Colon (tissue), 2 donors: ENCODE measurements around the gene AKAP11.
"Not testable (repeated sequence)": the region's sequence is repeated elsewhere in the genome, so short reads cannot be mapped to it uniquely, and the experiment has no call there.

Experiments used
- FAIRE-seq: peaks from 2 replicates; lab custom pipeline; 2012; peaks lifted over from hg19 to GRCh38; lab: Jason Lieb, UNC
- donor health status: control.
- donor health status: control.

AKAP11 gene, protein sequence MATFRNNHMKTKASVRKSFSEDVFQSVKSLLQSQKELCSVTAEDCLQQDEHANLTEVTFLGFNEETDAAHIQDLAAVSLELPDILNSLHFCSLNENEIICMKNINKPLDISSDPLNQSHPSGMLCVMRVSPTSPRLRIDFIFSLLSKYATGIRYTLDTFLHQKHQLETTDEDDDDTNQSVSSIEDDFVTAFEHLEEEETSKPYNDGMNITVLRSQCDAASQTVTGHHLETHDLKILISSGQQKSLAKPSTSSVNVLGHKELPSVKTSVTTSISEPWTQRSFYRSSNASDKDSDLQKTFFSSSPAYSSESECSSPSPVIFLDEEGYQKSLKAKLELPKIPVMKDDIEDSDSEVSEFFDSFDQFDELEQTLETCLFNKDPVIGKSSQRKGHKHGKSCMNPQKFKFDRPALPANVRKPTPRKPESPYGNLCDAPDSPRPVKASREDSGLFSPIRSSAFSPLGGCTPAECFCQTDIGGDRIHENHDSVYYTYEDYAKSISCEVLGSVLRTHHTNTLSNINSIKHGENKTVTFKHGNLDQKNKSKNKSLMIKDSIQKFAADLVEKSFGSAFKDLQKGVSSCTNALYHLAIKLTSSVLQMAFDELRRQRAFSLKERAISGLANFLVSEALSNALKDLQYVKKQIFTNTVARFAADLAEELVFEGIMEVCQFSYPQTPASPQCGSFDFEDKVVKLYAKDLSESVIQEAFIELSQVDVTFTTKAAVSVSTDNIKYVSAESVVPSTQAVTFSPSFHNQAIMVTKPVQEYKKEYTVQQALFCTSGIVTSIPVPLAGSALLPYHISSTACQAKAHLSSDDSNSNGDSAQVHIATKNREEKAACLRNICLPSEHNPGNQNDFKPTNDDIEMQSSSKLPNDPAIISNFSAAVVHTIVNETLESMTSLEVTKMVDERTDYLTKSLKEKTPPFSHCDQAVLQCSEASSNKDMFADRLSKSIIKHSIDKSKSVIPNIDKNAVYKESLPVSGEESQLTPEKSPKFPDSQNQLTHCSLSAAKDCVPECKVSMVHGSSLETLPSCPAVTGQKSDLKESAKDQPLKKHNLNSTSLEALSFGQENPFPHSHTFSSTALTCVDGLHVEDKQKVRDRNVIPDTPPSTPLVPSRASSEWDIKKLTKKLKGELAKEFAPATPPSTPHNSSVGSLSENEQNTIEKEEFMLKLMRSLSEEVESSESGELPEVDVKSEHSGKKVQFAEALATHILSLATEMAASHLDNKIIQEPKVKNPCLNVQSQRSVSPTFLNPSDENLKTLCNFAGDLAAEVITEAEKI (N-terminal part only)

DNA sequence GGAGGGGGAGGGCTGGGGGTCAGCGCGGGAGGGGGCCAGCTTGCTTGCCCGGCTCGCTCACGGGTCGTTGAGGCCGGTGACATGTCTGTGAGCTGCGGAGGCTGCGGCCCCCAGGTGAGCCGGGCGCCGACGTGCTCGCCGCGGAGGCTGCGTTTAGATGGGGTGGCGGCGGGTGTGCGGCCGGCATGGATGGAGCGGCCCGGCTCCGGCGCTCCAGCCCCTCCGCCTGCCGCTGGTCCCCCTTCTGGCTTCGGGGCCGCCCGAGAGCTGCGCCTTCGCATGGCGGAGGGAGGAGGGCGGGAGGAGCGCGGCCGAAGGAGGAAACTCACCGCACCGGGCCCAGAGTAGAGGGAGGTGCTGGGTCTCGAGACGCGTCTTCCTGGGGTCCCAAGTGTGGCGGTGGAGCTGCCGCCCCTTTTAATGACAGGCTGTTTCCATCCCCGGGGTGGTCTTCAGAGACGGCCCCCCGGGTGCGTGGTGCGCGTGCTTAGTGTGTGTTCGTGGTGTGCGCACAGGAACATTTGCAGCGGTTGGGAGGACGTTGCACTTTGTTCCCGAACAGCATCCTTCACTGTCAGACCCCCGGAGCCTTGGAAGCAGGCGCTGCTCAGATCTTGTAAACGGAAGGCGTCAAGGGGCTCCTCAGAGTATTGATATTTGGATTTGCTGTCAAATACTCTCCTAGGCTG lies at the start of gene AKAP11:
Gene AKAP11, plus strand, starts transcription at position 38 of the 689 bp plus-strand sequence. CDS start 14,197 bp downstream, outside the sequence.
- FAIRE-seq: no peak

DNA sequence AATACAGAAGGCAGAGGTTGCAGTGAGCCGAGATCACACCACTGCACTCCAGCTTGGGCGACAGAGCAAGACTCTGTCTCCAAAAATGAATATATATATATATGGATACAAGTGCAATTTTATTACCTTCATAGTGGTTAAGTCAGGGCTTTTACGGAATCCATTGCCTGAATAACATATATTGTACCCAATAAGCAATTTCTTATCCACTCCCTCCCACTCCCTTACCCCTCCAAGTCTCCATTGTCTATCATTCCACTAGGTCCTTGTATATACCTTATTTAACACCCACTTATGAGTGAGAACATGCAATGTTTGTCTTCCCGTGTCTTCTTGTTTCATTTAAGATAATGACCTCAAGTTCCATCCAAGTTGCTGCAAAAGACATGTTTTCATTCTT lies 48.3 kb upstream of the AKAP11 start:
- FAIRE-seq: no peak

DNA sequence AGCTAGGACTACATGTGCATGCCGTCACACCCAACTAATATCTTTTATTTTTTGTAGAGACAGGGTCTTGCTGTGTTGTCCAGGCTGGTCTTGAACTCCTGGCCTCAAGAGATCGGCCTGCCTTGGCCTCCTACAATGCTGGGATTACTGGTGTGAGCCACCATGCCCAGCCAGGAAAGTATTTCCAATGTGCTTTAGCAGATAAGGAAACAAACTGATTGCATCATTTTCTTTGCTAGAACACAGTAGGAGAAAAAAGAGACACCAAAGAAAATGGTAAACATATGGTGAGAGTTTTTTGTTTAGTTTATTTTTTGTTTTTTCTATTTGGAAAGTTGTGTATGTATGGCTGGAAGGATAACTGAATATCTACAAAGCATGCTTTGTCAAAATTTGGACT lies 46.9 kb upstream of the AKAP11 start:
- FAIRE-seq: no peak

DNA sequence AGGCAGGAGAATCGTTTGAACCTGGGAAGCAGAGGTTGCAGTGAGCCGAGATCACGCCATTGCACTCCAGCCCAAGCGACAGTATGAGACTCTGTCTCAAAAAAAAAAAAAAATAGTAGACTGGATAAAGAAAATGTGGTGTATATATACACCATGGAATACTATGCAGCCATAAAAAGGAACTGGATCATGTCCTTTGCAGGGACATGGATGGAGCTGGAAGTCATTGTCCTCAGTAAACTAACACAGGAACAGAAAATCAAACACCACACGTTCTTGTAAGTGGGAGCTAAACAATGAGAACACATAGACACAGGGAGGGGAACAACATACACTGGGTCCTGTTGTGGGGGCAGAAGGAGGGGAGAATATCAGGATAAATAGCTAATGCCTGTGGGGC lies 45.2 kb upstream of the AKAP11 start:
- FAIRE-seq: not testable (repeated sequence)

DNA sequence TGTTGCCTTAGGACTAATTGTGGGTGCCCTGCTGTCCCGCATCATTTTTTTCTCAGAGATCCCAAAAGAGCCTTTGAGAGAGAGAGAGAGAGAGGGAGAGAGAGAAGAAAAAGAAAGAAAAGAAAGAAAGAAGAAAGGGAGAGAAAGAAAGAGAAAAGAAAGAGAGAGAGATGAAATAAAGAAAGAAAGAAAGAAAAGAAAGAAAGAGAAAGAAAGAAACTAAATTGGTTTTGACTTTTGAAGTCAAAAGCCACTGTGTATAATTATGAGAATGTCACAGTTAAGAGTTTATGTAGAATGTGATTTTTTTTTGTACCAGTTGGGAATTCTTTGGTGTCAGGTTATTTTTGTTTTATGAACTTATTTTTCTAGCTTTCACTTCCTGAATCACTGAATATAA lies 43.4 kb upstream of the AKAP11 start:
- FAIRE-seq: no peak

DNA sequence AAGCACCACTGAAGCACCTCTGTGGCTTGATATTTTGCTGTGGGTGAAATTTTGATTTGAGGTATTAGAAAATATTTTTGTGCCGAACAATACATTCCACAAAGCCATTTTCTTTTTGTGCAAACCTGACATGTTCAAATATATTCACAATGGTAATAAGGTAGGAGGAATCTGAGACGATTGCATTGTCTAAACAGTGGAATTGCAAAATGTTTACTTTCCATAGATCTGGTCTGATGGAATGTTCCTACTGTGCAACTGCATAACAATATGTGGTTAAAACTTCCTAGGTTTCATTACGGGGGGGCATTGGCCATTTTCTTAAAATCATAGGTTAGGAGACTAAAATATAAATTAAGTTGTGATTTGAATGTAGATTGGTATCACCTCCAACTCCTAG lies 42.7 kb upstream of the AKAP11 start:
- no peak for FAIRE-seq

DNA sequence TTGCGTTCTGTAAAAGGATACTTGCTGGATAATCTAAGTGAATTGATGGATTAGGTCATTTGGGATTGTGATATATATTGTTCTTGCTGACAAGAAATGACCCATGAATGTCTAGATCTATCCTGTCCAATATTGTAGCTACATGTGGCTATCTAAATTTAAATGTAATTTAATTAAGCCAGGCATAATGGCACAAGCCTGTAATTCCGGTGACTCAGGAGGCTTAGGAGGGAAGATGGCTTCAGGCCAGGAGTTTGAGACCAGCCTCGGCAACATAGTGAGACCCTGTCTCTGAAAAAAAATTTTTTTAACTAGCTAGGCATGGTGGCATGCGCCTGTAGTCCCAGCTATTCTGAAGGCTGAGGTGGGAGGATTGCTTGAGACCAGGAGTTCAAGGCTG lies 39.3 kb upstream of the AKAP11 start:
- no peak for FAIRE-seq

DNA sequence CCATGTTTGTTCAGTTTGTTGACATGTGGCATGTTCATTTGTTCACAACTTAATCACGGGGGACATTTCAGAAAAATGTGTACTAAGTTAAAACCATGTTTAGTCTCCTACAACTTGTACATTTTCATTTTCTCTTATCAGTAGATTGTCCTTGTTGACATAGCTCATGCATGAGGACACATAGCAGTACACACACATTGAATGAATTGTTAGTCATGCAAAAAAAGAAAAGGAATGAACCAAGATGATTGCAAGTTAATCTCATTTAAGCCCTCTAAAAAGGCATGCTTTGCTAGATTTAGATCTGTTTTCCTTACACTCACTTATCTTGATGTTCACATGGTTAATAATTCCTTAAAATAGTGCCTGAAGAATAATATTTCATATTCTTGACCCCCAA lies 38.2 kb upstream of the AKAP11 start:
- no peak for FAIRE-seq

DNA sequence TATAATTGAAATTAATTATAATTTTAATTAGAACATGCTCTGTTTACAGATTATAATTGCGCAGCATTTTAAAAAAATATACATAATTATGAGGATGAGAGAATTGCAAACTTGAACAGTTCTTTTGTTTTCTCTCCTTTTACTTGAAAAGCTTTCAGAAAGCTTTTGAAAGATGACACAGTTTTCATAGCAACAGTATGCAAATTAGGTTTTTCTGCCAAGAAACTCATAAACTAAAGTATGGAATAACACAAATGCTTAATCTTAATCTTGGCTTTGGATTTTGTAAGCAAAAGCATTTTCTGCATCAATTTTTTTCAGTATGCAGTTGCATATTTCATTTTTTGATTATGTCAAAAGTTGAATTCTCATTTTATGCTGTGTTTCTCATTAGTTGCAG lies 32.8 kb upstream of the AKAP11 start:
- no peak for FAIRE-seq

DNA sequence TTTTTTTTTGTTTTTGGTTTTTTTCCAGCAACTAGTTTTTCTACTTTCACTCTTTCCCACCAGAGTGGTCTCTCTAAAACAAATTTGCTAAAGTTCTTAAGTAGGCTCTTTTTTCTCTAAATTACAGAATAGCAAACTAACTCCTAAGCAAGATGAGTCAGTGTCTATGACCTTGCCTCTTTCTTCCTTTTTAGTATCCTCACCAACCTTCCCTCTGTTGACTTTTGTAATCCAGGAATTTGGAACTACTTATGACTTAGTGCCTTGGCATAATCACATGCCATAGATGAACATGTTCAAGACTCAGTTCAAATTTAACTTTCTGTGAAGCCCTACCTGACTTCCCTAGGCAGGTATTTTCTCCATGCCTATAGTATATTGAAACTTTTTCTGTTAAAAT lies 32.3 kb upstream of the AKAP11 start:
- FAIRE-seq: no peak

DNA sequence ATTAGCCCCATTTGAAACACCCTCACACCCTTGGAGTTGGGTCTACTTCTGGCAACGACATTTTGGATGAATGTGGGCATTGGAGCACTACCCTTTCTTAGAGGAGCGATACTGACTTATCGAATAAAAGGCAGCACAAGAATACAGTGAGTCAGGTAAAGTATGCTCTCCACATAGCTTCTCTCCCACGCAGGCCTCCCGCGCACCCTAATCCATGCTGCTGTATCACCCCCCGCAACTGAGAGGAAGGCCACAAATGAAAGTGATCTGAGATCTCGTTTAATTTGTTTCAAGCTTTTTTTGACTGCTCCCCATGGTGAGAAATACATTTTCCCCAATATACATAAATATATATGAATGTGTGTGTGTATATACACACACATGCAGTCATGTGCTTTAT lies 25.4 kb upstream of the AKAP11 start:
- FAIRE-seq: no peak

DNA sequence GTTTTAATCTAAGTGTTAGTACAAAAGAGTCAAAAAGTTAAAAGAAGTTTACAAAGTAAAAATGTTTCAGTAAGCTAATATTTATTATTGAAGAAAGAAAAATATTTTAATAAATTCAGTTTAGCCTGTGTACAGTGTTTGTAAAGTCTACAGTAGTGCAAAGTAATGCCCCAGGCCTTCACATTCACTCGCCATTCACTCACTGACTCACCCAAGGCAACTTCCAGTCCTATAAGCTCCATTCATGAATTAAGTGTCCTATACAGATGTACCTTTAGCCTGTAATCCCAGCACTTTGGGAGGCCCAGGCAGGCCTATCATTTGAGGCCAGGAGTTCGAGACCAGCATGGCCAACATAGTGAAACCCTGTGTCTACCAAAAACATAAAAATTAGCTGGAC lies 24.1 kb upstream of the AKAP11 start:
- no peak for FAIRE-seq

DNA sequence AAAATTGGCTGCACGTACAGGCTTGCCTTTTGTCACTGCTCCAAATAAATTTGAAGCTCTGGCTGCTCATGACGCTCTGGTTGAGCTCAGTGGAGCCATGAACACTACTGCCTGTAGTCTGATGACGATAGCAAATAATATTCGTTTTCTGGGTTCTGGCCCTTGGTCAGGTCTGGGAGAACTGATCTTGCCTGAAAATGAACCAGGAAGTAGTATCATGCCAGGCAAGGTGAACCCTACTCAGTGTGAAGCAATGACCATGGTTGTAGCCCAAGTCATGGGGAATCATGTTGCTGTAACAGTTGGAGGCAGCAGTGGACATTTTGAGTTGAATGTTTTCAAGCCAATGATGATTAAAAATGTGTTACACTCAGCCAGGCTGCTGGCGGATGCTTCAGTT lies 16.1 kb upstream of the AKAP11 start:
- no peak for FAIRE-seq

DNA sequence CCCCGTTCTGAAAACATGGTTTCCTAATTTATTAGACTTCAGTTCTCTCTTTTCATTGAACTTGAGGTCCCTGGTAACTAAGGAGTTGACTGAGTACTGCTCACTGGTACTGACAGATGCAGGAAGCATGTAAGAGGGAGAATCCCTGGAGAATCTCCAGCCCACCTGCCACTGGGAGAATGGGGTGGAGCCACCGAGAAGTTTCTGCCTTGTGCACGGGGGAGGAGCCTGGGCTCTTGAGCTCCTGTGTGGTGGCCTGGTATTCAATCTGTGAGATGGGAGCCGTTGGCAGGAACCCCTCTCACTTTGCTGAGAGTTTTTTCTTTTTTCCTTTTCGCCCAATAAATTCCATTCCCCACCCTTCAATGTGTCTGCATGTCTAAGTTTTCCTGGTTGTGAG lies 13.2 kb upstream of the AKAP11 start:
- FAIRE-seq: no peak

DNA sequence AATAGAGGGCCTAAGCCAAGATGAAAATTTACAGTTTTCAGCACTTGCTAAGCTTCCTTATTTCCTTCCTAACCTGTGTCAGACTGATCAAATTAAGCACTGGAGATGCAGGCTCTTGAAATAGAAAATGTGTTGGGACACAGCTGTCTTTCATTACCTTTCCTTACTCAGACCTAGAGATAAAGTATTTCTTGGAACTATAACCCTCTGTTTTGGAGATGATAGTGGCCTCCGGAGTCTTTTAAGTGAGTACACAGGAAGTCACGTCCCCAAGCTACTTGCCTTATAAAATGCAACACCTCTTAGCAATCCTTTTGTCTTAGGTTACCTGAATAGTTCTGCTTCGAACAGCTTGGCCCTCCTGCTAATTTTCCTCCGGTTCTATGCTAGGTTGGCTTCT lies 12.4 kb upstream of the AKAP11 start:
- no peak for FAIRE-seq

DNA sequence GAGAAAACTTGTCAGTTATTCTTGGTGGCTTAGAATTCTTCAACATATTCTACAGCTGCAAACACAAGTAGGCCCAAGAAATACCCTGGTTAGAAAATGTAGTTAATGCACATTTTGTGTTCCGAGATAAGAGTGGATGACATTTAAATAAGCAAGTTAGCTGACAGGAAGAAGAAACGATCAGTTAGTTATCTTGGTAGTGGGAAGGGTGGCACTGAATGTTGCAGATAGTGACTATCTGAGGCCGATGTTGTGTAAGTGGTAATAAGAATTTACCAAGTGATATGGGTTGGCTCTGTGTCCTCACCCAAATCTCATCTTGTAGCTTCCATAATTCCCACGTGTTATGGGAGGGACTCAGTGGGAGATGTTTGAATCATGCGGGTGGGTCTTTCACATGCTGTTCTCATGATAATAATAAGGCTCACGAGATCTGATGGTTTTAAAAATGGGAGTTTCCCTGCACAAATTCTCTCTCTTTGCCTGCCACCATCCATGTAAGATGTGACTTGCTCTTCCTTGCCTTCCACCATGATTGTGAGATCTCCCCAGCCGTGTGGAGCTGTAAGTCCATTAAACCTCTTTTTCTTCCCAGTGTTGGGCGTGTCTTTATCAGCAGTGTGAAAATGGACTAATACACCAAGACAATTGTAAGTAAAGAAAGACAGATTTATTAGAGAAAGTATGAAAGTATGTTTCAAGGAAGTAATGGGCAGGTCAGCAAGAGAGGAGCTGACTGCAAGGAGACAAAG lies 10.9 kb upstream of the AKAP11 start:
- no peak for FAIRE-seq

DNA sequence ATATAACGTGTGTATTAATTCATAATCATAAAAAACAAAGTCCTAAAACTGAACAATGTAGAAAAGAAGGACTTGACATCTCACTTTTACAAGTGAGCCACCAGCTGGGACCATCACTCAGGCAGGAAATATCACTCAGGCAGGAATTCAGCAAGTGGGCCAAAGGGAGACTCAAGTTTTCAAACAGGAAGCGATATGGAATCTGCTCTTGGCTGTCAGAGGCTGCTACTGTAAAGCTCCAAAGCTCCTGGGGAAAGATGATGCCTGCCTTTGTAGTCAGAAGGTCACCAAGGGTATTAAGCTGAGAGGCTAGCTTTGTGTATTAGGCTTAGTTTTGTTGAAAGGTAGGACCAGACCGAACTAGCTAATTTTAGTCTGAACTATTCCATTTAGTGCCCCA lies 5.5 kb upstream of the AKAP11 start:
- FAIRE-seq: no peak

DNA sequence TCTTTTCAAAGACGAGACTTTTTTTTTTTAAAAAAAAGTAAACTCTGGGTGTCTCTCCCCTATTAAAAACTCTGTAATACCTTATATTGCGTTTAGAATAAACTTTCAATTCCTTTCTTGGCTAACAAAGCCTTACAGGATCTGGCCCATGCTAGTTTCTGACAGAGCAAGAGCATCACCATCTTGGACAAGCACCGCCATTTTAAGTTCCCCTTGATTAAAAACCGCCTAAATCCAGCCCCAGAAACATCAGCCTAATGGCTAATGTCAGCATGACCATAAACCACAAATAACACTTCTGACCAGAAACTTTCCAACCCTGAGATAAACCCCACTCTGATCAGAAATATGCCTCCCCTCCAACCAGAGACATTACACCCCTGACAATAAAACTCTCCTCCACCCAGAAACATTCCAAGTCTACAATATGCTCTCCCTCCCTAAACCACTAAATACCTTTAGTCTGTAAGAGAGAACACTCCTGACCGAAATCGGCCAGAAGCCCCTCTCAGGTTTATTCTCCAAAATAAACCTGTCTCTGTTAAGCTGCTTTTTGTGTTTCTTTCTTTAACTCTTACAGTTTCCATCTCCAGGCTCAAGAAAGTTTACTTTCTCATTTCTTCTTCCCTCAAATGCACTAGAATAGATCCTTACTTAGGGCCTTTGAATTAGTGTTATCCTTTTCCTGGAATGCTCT lies 1.6 kb upstream of the AKAP11 start:
- no peak for FAIRE-seq

DNA sequence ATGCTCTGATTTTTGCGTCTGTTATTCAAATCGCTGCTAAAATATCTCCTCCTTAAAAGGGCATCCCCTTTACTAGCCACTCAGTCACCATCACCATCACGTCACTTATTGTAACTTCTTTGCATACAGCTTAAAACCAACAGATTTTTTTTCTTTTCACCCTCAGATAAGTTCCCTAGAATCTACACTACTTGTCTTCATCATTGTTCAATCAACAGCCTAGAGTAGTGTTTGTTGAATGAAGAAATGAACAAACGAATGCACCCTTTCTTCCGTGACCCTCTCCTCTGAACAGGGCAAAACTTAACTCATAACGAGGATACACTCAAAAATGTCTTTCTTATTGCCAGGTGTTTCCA lies 1.1 kb upstream of the AKAP11 start:
- no peak for FAIRE-seq

DNA sequence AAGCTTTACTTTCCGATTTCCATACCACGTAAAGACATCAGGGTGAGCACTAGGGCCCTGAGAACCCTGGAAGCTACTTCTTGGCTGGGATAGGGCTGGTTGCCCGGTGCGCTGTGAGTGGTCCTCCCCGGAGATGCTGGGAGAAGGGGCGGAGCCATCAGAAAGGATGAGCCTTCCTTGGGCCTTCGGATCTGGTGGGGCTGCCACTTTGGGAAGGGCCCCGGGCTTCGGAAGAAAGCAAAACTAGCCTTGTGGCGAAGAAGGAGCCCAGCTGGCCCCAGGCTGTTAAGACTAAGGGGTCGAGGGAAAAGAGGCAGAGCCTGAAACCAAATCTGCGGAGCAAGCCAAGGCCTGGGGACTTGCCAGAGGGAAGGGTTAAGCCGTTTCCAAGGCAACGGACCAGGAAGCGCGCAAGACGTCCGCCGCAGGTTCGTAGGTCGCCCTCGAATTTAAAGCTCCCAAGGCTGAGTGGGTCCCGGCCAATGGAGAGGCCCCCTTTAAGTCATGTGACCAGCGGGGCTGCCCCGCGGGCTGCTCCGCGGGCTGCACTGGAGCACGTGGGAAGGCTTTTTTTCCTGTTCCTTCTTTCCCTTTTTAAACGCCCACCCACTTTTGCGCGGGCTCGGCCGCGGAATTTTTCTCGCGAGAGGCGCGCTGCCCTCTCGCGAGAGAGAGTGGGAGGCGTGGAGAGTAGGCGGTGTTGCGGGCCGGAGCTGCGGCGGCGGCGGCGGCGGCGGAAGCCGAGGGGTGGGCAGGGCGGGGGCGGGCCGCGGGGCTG lies 426 bp upstream of the AKAP11 start:
- FAIRE-seq: no peak
